SK-N-SH treated with all-trans-retinoic acid at 6 μM for 48 hours (cell line): ENCODE measurements around the gene CLDN14.

Experiments used
- ATAC-seq: fragments of 200-7000 bp; cut with Tn5 transposase; 3 replicates; pipeline ENCODE4 v1.9.1; 2020; ENCODE audit warnings: mild to moderate bottlenecking, moderate library complexity
- ARNTL ChIP-seq: fragments of 450-650 bp; formaldehyde crosslinking; IDR thresholded peaks from 2 replicates; pipeline ENCODE4 v1.5.0; 2020; ENCODE audit warnings: low read depth, mild to moderate bottlenecking, moderate library complexity, borderline replicate concordance
- BACH2 ChIP-seq: fragments of 250-450 bp; sonication (Bioruptor Pico); IDR thresholded peaks from 2 replicates; pipeline ENCODE4 v1.9.0; 2021; ENCODE audit warnings: mild to moderate bottlenecking, borderline replicate concordance
- CSDC2 ChIP-seq: fragments of 250-450 bp; sonication (Bioruptor Pico); IDR thresholded peaks from 2 replicates; pipeline ENCODE4 v1.5.0; 2020; ENCODE audit warnings: mild to moderate bottlenecking, moderate library complexity
- CSRNP3 ChIP-seq: fragments of 250-450 bp; sonication (Bioruptor Pico); IDR thresholded peaks from 2 replicates; pipeline ENCODE4 v1.5.1; 2021; ENCODE audit warnings: mild to moderate bottlenecking, moderate library complexity
- ESRRG ChIP-seq: fragments of 250-450 bp; sonication (Bioruptor Pico); IDR thresholded peaks from 2 replicates; pipeline ENCODE4 v1.6.1; 2021; ENCODE audit warnings: mild to moderate bottlenecking
- GLIS3 ChIP-seq: fragments of 250-450 bp; sonication (Bioruptor Pico); IDR thresholded peaks from 2 replicates; pipeline ENCODE4 v1.5.0; 2020; ENCODE audit warnings: mild to moderate bottlenecking, moderate library complexity
- ISL1 ChIP-seq: fragments of 250-450 bp; sonication (Bioruptor Pico); IDR thresholded peaks from 2 replicates; pipeline ENCODE4 v2.1.2; 2022; ENCODE audit warnings: mild to moderate bottlenecking, moderate library complexity
- OSR1 ChIP-seq: fragments of 250-450 bp; sonication (Bioruptor Pico); IDR thresholded peaks from 2 replicates; pipeline ENCODE4 v1.8.0; 2022; ENCODE audit warnings: moderate library complexity, mild to moderate bottlenecking, inconsistent platforms
- PATZ1 ChIP-seq: fragments of 250-450 bp; sonication (Bioruptor Pico); IDR thresholded peaks from 2 replicates; pipeline ENCODE4 v1.8.0; 2020; ENCODE audit warnings: mild to moderate bottlenecking, moderate library complexity, borderline replicate concordance
- POU6F1 ChIP-seq: fragments of 250-450 bp; sonication (Bioruptor Pico); IDR thresholded peaks from 2 replicates; pipeline ENCODE4 v1.8.0; 2021; ENCODE audit warnings: low read depth, mild to moderate bottlenecking, moderate library complexity, borderline replicate concordance
- PPARA ChIP-seq: fragments of 250-450 bp; sonication (Bioruptor Pico); IDR thresholded peaks from 2 replicates; pipeline ENCODE4 v1.5.0; 2020; ENCODE audit warnings: mild to moderate bottlenecking, borderline replicate concordance
- RARB ChIP-seq: fragments of 250-450 bp; sonication (Bioruptor Pico); IDR thresholded peaks from 2 replicates; pipeline ENCODE4 v1.8.0; 2021; ENCODE audit warnings: mild to moderate bottlenecking, moderate library complexity
- SNAI2 ChIP-seq: fragments of 250-450 bp; sonication (Bioruptor Pico); IDR thresholded peaks from 2 replicates; pipeline ENCODE4 v1.5.0; 2020; ENCODE audit warnings: mild to moderate bottlenecking, moderate library complexity
- TCF4 ChIP-seq: fragments of 250-450 bp; sonication (Bioruptor Pico); IDR thresholded peaks from 2 replicates; pipeline ENCODE4 v1.8.0; 2021; ENCODE audit warnings: mild to moderate bottlenecking, moderate library complexity, borderline replicate concordance
- TSHZ2 ChIP-seq: fragments of 250-450 bp; sonication (Bioruptor Pico); IDR thresholded peaks from 2 replicates; pipeline ENCODE4 v1.5.0; 2020; ENCODE audit warnings: mild to moderate bottlenecking, moderate library complexity
- ZC3H10 ChIP-seq: fragments of 250-450 bp; sonication (Bioruptor Pico); IDR thresholded peaks from 2 replicates; pipeline ENCODE4 v1.5.1; 2021; ENCODE audit warnings: mild to moderate bottlenecking, moderate library complexity
- ZFP30 ChIP-seq: fragments of 450-650 bp; formaldehyde crosslinking; IDR thresholded peaks from 2 replicates; pipeline ENCODE4 v1.5.0; 2022; ENCODE audit warnings: mild to moderate bottlenecking, moderate library complexity
- ZNF565 ChIP-seq: fragments of 450-650 bp; formaldehyde crosslinking; conservative IDR thresholded peaks from 2 replicates; pipeline ENCODE4 v1.5.0; 2020; ENCODE audit warnings: low read depth, mild to moderate bottlenecking, moderate library complexity
- ZNF70 ChIP-seq: fragments of 450-650 bp; formaldehyde crosslinking; IDR thresholded peaks from 2 replicates; pipeline ENCODE4 v1.5.0; 2020; ENCODE audit warnings: mild to moderate bottlenecking, moderate library complexity
- ZNF8 ChIP-seq: fragments of 450-650 bp; formaldehyde crosslinking; IDR thresholded peaks from 2 replicates; pipeline ENCODE4 v1.5.0; 2020; ENCODE audit warnings: mild to moderate bottlenecking, moderate library complexity
- TF ChIP-seq, protein P1 (sequence below): fragments of 250-450 bp; sonication (Bioruptor Pico); IDR thresholded peaks from 2 replicates; pipeline ENCODE4 v1.5.1; 2020; ENCODE audit warnings: low read depth, mild to moderate bottlenecking, moderate library complexity

Gene CLDN14

GRCh38 chr21:36437745-36438128 is 42.2 kb downstream of the CLDN14 start:
- ATAC-seq = peak; percentile 53; the same call in 2 of the 3 replicates
- TF ChIP-seq PATZ1 (CRISPR knock-in tag) (no peak), RARB (CRISPR knock-in tag) (no peak), SNAI2 (no peak), ZNF8 (CRISPR knock-in tag) (no peak), GLIS3 (CRISPR knock-in tag) (no peak), ARNTL (CRISPR knock-in tag) (no peak), CSRNP3 (CRISPR knock-in tag) (no peak), ESRRG (no peak), BACH2 (no peak), POU6F1 (no peak), ISL1 (CRISPR knock-in tag) (no peak), ZNF565 (CRISPR knock-in tag) (no peak), TCF4 (CRISPR knock-in tag) (no peak), ZC3H10 (CRISPR knock-in tag) (no peak), ZNF70 (CRISPR knock-in tag) (no peak)
- TF ChIP-seq, protein P1, sequence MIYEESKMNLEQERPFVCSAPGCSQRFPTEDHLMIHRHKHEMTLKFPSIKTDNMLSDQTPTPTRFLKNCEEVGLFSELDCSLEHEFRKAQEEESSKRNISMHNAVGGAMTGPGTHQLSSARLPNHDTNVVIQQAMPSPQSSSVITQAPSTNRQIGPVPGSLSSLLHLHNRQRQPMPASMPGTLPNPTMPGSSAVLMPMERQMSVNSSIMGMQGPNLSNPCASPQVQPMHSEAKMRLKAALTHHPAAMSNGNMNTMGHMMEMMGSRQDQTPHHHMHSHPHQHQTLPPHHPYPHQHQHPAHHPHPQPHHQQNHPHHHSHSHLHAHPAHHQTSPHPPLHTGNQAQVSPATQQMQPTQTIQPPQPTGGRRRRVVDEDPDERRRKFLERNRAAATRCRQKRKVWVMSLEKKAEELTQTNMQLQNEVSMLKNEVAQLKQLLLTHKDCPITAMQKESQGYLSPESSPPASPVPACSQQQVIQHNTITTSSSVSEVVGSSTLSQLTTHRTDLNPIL (CRISPR knock-in tag) = no peak

- ATAC-seq = no peak; the same call in 2 of the 3 replicates
- TF ChIP-seq RARB (CRISPR knock-in tag) (no peak), PPARA (CRISPR knock-in tag) (no peak), BACH2 (no peak), ESRRG (no peak), CSDC2 (CRISPR knock-in tag) (no peak), ISL1 (CRISPR knock-in tag) (no peak), TCF4 (CRISPR knock-in tag) (no peak), CSRNP3 (CRISPR knock-in tag) (no peak)
- TF ChIP-seq, all 23 proteins: peak for 0
These were observed 42.8 kb downstream of the CLDN14 start for GRCh38 chr21:36436829-36437744.

DNA sequence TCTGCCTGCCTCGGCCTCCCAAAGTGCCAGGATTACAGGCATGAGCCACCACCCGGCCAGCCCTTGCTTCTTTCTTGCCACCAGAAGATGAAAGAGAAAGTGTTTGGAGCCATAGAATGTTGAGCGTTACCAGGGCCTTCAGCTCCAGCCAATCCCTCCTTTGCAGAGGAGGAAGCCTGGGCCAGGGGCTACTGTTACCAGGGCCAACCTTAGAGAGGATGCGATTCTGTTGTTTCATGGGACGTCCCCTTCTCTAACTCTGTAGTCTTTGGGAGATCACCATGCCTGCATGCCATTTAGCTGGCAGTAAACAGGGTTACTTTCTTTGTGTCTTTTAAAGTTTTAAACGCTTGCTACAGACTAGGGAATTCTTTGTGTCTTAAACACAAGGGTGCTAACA is 45.8 kb downstream of the CLDN14 start:
- no peak for ATAC-seq
- TF ChIP-seq POU6F1 (no peak), SNAI2 (no peak), PPARA (CRISPR knock-in tag) (no peak), ISL1 (CRISPR knock-in tag) (no peak), ARNTL (CRISPR knock-in tag) (no peak), ZNF70 (CRISPR knock-in tag) (no peak), ZC3H10 (CRISPR knock-in tag) (no peak), ZNF565 (CRISPR knock-in tag) (no peak), TSHZ2 (CRISPR knock-in tag) (no peak), TCF4 (CRISPR knock-in tag) (no peak), OSR1 (CRISPR knock-in tag) (no peak), ZFP30 (CRISPR knock-in tag) (no peak), PATZ1 (CRISPR knock-in tag) (no peak)
